GM12874 (cell line): ENCODE data around the gene TPR.

Experiments used
- CTCF ChIP-seq: IDR thresholded peaks from 2 replicates; pipeline ENCODE4 v1.5.1; 2011; ENCODE audit warnings: low read depth, mild to moderate bottlenecking, control low read depth, low read length, moderate library complexity; ENCODE audit not compliant: insufficient read depth

Gene TPR

GRCh38 chr1:186409091-186409490 is 34.0 kb upstream of the TPR start:
- no peak for TF ChIP-seq CTCF

GRCh38 chr1:186404454-186405051 is 29.5 kb upstream of the TPR start:
- TF ChIP-seq CTCF = peak; percentile 57; the same call in 1 of the 2 replicates

GRCh38 chr1:186403632-186404031 is 28.6 kb upstream of the TPR start:
- TF ChIP-seq CTCF = no peak

- no peak for TF ChIP-seq CTCF
Measured at GRCh38 chr1:186391841-186392240, 16.8 kb upstream of the TPR start.

- TF ChIP-seq CTCF = no peak
Measured at GRCh38 chr1:186390925-186391324, 15.9 kb upstream of the TPR start.

- no peak for TF ChIP-seq CTCF
Measured at GRCh38 chr1:186386725-186387383, 11.8 kb upstream of the TPR start.

GRCh38 chr1:186375929-186376319 is 871 bp upstream of the TPR start:
- no peak for TF ChIP-seq CTCF
